ENCODE measurements around the gene HSH2D.

Gene HSH2D

DNA sequence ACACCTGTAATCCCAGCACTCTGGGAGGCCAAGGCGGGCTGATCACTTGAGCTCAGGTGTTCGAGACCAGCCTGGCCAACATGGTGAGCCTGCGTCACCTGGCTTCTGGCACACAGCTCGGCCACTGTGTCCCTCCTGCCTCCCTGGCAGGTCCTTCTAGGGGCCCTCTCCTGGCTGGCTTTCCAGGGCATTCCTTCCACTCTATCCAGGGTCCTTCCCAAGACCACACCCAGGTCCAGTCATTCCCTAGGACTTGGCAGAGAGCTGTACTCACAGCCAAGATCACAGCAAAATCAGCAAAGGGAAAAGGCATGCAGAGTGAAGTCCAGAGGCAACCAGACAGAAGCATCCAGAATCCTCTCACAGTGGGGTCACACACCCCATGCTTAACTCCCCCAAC lies 9.7 kb upstream of the HSH2D start:
- DNase-seq (ENCODE audit: low read depth): peak; percentile 13
- TF ChIP-seq, protein P1, sequence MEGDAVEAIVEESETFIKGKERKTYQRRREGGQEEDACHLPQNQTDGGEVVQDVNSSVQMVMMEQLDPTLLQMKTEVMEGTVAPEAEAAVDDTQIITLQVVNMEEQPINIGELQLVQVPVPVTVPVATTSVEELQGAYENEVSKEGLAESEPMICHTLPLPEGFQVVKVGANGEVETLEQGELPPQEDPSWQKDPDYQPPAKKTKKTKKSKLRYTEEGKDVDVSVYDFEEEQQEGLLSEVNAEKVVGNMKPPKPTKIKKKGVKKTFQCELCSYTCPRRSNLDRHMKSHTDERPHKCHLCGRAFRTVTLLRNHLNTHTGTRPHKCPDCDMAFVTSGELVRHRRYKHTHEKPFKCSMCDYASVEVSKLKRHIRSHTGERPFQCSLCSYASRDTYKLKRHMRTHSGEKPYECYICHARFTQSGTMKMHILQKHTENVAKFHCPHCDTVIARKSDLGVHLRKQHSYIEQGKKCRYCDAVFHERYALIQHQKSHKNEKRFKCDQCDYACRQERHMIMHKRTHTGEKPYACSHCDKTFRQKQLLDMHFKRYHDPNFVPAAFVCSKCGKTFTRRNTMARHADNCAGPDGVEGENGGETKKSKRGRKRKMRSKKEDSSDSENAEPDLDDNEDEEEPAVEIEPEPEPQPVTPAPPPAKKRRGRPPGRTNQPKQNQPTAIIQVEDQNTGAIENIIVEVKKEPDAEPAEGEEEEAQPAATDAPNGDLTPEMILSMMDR (conservative IDR thresholded peaks at IDR 0.05; ENCODE audit: control insufficient read depth, insufficient read depth, low read depth, low read length): no peak
- no peak overlapping the region for H3K4me3 ChIP-seq (ENCODE audit: control insufficient read depth, low read depth, low read length)

DNA sequence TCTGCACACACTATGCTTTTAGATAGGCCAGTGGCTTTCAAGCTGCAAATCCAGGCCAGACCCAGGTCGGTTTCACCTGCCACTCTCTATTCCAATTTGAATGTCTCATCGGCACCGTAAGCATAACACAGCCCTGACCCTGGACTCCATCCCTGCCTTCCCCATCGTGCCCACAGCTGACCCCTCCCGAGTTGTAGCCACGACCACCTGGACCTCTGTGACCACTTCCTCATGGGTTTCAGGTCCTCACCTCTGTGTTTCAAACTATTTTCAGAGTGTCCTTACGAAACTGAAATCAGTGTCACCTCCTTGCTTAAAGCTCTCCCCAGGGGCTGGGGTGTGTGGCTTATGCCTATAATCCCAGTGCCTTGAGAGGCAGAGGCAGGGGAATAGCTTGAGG lies 9.0 kb upstream of the HSH2D start:
- TF ChIP-seq, protein P1 (conservative IDR thresholded peaks at IDR 0.05; ENCODE audit: control insufficient read depth, insufficient read depth, low read depth, low read length): no peak
- H3K4me3 ChIP-seq (ENCODE audit: control insufficient read depth, low read depth, low read length): no peak overlapping the region
- DNase-seq (ENCODE audit: low read depth): no peak

DNA sequence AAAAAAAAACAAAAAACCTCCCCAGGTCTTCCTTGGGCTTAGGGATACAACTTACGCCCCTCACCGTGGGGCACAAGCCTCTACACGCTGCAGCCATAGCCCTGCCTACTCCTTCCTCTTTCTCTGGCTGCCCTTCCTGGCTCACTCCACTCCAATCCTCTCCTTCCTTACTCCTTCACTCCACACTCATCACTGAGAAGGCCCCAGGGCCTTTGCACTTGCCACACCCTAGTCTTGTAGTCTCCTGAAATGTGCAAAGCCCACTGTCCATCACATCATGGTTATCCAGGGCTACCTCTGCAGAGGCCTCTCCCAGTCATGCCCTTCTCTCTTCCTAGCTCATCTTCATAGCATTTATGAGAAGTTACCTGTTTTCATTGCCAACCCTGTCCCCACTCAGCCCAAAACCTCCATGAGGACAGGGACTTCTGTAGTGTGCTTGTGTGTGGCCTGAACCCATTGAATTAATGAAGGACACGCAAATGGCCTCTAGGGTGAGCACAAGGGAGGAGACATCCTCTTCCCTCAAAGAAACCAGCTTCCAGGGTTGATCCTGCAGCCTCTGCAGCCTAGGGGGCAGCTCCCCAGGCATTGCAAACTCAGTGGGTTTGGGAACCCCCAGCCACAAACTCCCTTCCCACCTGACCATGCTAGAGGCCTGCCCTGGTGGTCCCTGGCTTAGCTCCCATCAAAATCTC lies 7.9 kb upstream of the HSH2D start:
- TF ChIP-seq, protein P1 (conservative IDR thresholded peaks at IDR 0.05; ENCODE audit: control insufficient read depth, insufficient read depth, low read depth, low read length): no peak
- H3K4me3 ChIP-seq (ENCODE audit: control insufficient read depth, low read depth, low read length): no peak overlapping the region
- DNase-seq (ENCODE audit: low read depth): no peak

DNA sequence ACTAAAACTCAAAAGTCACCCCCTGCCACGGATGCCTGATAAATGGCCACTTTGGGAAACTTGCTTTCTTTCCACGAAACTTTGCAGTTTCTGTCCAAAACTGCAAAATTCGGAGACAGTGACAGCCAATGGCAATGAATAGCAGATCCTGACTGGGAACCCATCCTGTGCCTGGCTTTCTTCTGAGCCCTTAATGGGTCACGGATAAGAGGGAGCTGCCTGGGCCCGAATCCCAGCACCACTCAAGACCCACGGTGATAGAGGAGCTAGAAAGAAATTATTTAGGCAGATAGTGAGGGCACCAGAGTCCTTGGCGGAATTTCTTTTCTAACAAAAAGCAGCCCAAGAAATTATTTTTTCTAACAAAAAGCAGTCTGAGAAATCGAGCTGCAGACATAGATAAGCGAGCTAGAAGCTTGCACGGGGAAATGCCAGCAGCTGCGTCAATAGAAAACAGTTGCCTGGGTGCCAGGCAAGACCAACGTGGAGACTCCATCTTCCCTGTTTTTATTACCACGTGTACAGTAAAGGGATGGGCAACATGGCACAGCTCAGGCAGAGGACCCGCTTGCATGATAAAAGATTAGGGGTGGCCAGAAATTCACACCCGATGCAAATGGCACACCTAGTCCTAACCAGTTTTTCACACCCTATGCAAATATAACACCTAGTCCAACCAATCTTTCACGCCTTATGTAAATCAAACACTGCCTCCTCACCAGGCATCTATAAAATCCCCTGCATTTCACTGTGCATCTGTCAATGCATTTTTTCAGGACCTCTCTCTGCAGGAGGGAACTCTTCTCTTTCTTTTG lies 7.1 kb upstream of the HSH2D start:
- H3K4me3 ChIP-seq (ENCODE audit: control insufficient read depth, low read depth, low read length): no peak overlapping the region
- no peak for DNase-seq (ENCODE audit: low read depth)
- TF ChIP-seq, protein P1 (conservative IDR thresholded peaks at IDR 0.05; ENCODE audit: control insufficient read depth, insufficient read depth, low read depth, low read length): no peak

DNA sequence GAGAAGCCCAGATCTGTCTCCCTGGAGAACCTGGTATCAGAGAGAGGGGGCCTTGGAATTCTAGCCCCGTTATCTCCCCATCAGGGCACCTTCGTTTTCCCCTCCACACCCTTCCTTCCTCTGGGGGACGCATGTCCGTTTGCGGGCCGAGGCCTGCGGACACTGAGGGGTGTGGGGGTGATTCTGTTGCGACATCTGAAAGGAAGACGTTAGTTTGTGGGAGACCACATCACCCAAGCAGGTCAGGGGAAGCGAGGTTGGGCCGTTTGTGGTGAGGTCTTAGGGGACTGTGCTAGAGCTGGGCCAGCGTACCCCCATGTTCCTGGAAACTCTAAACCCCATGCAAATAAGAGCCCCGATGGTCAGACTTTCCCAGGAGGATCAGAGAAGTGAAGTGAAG lies 3.7 kb upstream of the HSH2D start:
- DNase-seq (ENCODE audit: low read depth): no peak
- H3K4me3 ChIP-seq (ENCODE audit: control insufficient read depth, low read depth, low read length): no peak overlapping the region
- TF ChIP-seq, protein P1 (conservative IDR thresholded peaks at IDR 0.05; ENCODE audit: control insufficient read depth, insufficient read depth, low read depth, low read length): no peak

DNA sequence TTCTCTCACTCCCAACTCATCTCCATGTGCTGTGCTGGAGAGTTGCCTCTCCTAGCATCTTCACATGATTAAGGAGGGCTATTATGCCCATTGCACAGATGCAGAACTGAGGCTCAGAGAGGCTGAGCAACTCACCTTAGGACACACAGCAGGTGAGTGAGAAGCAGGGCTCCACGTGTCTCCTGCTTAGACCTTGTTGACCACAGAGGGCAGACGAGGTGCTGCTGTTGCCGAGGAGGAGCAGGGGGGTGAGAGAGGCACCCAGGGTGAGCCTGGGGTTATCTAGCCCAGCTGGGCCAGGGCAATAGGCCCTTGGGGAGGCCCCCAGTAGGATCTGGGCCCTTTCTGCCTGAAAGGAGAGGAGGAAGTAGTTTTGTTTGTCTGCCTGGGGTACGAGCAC lies 2.4 kb upstream of the HSH2D start:
- TF ChIP-seq, protein P1 (conservative IDR thresholded peaks at IDR 0.05; ENCODE audit: control insufficient read depth, insufficient read depth, low read depth, low read length): no peak
- no peak overlapping the region for H3K4me3 ChIP-seq (ENCODE audit: control insufficient read depth, low read depth, low read length)
- DNase-seq (ENCODE audit: low read depth): no peak

Data from fibroblast of mammary gland (primary cell).